Measurements from ENCODE around the gene BTBD10.

The BTBD10 gene

GRCh38 chr11:13367115-13367514, 95.9 kb downstream of the BTBD10 start:
- no peak for DNase-seq

GRCh38 chr11:13366266-13367026, 96.6 kb downstream of the BTBD10 start:
- no peak for DNase-seq

- no peak for DNase-seq
These were observed 98.6 kb downstream of the BTBD10 start for GRCh38 chr11:13364388-13364787.

- DNase-seq, result no peak
These were observed 100.4 kb downstream of the BTBD10 start for GRCh38 chr11:13362596-13363109.

GRCh38 chr11:13358596-13359270, 104.3 kb downstream of the BTBD10 start:
- no peak for DNase-seq

- DNase-seq, result no peak
These were observed 105.8 kb downstream of the BTBD10 start for GRCh38 chr11:13357232-13357631.

GRCh38 chr11:13355191-13355590, 107.8 kb downstream of the BTBD10 start:
- no peak for DNase-seq

GRCh38 chr11:13354335-13354734, 108.7 kb downstream of the BTBD10 start:
- no peak for DNase-seq

GRCh38 chr11:13352711-13353110, 110.3 kb downstream of the BTBD10 start:
- no peak for DNase-seq

- DNase-seq, result no peak
These were observed 113.4 kb downstream of the BTBD10 start for GRCh38 chr11:13349581-13349980.

- no peak for DNase-seq
These were observed 114.0 kb downstream of the BTBD10 start for GRCh38 chr11:13349046-13349445.

- DNase-seq, result no peak
These were observed 114.7 kb downstream of the BTBD10 start for GRCh38 chr11:13348305-13348704.

- DNase-seq, result no peak
These were observed 115.1 kb downstream of the BTBD10 start for GRCh38 chr11:13347901-13348300.

GRCh38 chr11:13346470-13346869, 116.6 kb downstream of the BTBD10 start:
- DNase-seq, result no peak

GRCh38 chr11:13344818-13345217, 118.2 kb downstream of the BTBD10 start:
- no peak for DNase-seq

GRCh38 chr11:13343931-13344717, 118.9 kb downstream of the BTBD10 start:
- DNase-seq, result peak; percentile 77

GRCh38 chr11:13343067-13343466, 120.0 kb downstream of the BTBD10 start:
- no peak for DNase-seq

GRCh38 chr11:13341026-13341425, 122.0 kb downstream of the BTBD10 start:
- DNase-seq, result no peak

GRCh38 chr11:13339195-13340153, 123.5 kb downstream of the BTBD10 start:
- DNase-seq, result peak; percentile 44

- DNase-seq, result no peak
These were observed 124.5 kb downstream of the BTBD10 start for GRCh38 chr11:13338427-13339069.

GRCh38 chr11:13338019-13338426, 125.0 kb downstream of the BTBD10 start:
- no peak for DNase-seq
